Hippocampal formation (tissue), 2 donors: ENCODE data around the gene JAG2.

ENCODE experiments used
- DNase-seq, 2 donors: peaks; one replicate each; lab custom pipeline; 2025; lab: John Stamatoyannopoulos, UW

JAG2 gene

DNA sequence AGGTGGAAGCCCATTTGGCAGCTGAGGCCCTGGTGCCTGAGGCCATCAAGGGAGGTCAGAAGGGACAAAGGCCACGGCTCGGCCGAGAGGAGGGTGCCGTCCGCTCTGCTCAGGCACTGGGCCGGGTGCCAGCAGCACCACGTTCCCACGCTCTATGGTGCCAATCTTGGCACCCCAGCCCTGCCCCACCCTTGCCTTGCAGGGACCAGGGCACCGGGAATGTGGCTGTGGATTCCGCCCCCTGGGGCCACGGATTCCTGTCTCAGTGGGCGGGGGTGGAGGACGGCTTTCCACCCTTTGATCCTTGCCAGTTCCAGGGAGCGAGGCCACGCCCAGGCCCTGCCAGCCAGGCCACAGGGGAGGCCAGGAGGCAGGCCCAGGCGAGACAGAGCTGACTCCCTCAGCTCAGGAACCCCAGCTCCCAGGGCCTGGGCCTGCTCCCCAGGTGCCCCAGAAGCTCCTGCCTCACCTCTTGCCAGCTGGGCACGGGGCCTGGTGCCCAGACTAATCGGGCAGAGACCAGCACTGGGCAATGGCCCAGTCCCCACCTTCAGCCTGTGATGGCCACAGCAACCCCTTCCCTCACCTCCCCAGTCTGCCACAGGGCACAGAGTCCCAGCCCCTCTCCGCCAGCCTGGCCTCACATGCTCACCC, 76.9 kb downstream of the JAG2 start:
- no peak for DNase-seq

DNA sequence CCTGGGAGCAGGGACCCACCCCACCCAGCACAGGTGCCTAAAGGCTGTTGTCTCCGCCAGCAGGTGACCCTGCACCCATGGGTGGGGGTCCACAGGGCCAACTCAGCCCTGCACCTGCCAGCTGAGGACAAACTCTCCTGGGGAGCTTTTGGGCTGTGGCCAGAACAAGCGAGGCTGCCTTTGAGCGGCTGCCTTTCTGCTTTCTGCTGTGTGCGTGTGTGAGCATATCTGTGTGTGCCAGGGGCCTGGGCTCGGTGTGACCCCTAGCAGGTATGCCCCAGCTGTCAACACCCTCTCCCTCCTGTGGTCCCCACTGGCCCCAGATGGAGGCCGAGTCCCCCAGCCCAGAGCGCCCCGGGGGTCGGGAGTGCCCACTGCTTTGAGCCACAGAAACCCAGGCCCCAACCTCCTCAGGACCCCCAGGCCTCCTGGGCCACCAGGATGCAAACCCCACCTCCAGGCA, 77.5 kb downstream of the JAG2 start:
- DNase-seq = no peak
